GM21825 (cell line): ENCODE measurements around the gene ZBTB47.

Experiments
- ATAC-seq: cut with Tn5 transposase; IDR thresholded peaks from one replicate; pipeline ENCODE4 v1.9.1; 2021; ENCODE audit warnings: mild to moderate bottlenecking, moderate library complexity; ENCODE audit not compliant: unreplicated experiment

ZBTB47 gene

DNA sequence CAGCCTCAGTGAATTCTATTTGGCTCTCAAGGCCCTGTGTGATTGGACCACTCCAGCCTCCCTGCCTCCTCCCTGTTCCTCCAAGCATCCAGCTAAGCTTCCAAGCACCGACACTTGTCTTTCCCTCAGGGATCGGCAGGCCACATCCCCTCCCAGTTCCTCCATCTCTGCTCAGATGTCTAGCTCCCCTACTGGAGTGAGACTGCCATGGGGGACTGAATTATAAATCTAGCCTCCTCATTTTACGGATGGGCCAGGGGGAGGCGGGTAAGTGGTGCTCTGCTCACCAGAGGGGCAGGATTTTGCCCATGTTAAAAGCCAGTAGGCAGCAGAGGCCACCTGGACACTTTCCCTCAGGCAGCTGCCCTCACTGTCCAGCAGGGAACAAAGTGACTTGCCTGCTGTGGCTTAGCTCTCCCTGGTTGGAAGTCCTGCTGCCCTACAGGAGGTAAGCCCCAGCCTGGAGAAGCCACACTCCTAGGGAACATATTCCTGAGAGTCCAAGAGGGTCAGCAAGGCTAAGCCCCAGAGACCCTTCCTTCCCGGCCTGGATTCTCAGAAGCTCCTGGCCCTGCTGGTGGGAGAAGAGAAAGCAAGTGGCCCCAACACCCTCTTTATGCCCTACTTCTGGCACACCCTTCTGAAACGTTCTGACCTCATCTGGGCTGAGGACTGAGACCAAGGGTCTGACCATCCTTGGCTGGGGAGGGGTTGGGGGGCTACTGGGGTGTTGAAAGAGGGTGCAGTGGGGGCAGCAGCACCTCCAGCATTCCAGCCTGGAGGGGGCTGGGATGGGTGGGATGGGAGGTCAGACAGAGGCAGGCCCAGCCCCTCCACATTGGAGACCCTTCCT lies 58.2 kb downstream of the ZBTB47 start:
- ATAC-seq: no peak

DNA sequence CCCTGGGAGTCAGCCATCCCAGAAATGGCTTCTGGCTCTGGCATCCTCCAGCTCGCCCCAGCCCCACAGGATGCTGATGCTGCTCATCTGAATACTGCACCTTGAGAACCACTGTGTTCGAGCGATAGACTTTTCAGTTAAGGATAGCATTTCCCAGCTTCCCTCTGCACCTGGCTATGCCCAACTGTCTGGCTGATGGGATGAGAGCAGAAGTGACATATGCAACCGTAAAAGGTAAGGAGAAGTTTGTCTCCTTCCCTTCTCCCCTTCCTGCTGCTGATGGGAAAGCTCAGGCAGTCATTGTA lies 58.8 kb downstream of the ZBTB47 start:
- no peak for ATAC-seq

DNA sequence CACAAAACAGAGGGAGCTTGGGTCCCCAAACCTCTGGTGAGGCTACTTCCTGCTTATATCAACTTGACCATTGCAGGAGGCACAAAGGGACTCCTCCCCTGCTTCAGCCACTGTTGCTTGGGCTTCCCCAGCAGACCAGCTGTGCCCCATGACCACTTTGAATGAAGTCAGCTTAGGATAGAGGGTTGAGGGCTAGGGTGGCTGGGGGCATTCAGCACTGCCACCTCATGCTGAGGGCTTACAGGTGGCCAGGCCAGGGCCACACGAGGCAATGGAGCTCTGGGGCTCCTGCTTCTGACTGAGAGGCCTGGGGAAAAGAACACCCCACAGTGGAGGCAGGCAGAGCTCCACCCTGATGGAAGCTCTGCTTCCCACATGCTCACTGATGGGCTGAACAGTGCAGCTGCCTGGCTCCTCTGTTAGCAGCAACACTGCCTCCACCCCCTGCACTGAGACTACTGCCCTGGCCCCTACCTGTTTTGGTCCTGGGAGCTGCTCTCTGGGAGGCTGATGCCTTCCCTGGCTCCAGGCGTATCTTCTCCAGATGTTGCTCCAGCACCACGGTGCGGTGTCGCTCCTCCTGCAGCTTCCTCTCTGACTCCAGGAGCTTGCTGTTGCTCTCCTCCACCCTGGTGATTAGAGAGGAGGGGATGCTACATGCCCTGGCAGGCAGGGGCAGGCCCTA lies 59.3 kb downstream of the ZBTB47 start:
- ATAC-seq: no peak

DNA sequence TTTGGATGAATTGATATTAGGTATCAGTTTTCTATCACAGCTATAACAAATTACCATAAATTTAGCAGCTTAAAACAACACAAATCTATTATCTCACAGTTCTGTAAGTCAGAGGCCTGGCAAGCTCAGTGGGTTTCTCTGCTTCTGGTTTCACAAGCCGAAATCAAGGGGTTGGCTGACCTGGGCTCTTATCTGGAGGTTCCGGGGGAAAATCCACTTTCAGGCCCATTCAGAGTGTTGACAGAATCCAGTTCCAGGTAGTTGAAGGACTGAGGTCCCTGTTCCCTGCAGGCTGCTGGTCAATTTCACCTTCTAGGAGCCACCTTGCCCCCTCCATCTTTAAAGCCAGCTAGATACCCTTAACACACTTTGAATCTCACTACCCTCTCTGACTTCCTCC lies 60.2 kb downstream of the ZBTB47 start:
- no peak for ATAC-seq

DNA sequence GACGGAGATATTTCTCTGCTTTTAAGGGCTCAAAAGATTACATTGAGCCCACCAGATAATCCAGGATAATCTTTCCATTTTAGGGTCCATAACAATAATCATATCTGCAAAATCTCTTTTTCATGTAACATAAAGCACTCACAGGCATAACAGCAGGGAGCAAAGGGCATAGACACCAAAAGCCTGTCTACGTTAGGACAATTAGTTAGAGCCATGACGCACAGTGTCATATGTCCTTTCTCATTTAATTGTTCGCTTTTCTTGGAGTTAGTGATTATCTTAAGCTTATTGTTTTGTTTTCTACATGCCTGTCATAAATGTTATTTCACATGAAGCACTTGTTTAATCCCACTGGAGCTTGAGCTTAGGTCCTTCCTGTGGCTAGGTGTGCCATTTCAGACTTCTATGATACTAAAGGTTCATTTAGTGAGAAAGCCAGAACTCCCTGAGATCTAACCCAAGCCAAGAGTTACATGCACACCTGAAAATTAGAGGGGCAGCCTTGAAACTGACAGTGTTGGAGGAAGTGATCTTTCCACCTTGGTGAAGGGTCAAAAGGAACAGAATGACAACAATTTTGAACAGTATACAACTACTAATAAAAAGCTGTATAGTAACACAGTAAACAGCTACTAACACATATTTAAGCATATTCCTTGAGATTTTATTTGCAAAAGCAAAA lies 60.8 kb downstream of the ZBTB47 start:
- ATAC-seq: no peak
